Stimulated activated CD8-positive, alpha-beta memory T cell treated with anti-CD3 and anti-CD28 coated beads, Interleukin-7, amount 100 ng/mL, for 4 hours (primary cell): Measurements from ENCODE around the gene MITF.
A peak's percentile ranks its signal among the peaks of the same experiment; 100 is the strongest.

Experiments used
- DNase-seq, 2 donors: peaks; one replicate each; pipeline ENCODE4 v3.0.0-alpha.2; 2020; ENCODE audit warnings: low read depth in 2 of 2

MITF gene, protein sequence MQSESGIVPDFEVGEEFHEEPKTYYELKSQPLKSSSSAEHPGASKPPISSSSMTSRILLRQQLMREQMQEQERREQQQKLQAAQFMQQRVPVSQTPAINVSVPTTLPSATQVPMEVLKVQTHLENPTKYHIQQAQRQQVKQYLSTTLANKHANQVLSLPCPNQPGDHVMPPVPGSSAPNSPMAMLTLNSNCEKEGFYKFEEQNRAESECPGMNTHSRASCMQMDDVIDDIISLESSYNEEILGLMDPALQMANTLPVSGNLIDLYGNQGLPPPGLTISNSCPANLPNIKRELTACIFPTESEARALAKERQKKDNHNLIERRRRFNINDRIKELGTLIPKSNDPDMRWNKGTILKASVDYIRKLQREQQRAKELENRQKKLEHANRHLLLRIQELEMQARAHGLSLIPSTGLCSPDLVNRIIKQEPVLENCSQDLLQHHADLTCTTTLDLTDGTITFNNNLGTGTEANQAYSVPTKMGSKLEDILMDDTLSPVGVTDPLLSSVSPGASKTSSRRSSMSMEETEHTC

DNA sequence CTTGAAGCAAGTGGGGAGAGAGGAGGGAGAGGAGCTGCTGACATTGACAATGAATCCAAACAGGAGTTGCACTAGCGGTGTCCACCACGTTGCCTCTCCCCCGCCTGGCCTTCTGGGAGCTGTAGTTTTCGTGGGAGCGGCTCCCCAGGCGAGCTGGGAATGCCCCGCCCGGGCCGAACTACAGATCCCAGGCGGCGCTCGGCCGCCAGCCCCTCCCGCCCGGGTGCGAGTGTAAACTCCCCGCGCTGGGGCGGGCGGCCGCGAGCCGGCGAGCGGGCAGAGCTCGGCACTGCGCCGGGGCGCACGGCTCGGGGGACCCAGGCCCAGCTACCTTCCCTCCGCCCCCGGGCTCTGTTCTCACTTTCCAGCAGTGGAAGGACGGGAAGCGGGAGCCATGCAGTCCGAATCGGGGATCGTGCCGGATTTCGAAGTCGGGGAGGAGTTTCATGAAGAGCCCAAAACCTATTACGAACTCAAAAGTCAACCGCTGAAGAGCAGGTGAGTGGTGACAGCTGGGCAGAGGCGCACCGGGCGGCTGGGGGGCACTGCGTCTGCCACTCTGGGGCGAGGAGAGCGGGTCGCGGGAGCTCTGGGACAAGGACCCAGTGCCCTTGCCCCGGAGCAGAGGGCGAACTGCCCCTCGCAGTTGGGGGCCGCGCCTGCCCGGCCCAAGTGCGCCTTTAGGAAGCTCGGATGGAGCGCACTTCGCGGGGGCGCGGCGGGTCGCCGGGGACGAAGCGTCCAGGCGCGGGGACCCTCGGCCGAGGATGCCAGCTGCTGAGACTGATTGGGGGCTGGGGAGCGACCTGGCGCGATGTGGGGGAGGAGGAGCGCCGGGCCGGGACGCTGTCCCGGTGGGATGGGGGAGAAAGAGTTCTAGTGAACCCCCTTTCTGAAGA lies at the start of gene MITF:
Gene MITF, plus strand, starts transcription at position 261 of the 899 bp plus-strand sequence. Its CDS starts 134 bp downstream, at position 395.
- peak in 1 of 2 donors; percentile 13 for DNase-seq

DNA sequence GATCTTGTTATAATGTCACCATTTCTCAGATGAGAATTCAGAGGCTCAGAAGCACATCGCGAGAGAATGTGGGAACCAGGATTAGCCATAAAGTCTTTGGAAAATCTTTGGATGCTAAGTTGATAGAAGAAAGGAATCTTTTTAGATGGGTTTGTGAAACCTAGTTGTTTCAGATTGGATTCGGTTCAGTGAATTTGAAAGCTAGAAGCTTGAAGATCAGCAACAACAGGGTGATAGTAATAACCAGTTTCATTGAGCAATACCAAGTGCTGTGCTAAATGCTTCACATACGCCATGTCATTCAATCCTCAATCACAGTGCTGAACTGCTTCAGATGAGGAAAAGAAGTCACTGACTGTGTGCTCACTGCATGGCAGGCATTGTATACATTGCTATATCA lies 47.4 kb upstream of the MITF start:
- no peak for DNase-seq

DNA sequence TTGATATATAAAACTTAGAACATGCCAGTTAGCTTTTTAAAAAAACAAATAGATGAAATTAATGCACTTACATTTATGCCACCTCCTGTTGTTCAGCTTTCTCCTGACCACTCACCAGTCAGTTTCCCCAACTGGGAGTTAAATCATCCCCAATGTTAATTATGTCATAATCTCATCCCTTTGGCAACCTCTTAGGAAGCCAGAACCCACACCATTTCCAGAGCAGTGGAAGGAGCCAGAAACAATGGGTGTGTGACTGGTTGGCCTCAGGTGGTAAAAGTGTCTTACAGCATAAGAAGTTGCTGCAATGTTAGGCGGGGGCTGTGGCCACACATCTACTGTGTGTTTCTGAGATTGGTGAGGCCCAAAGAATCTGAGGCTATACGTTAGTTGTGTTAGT lies 46.5 kb upstream of the MITF start:
- DNase-seq = no peak

GRCh38 chr3:69695443-69695842 lies 43.8 kb upstream of the MITF start:
- DNase-seq = no peak

- no peak for DNase-seq
Measured at GRCh38 chr3:69695933-69696332, 43.3 kb upstream of the MITF start.

DNA sequence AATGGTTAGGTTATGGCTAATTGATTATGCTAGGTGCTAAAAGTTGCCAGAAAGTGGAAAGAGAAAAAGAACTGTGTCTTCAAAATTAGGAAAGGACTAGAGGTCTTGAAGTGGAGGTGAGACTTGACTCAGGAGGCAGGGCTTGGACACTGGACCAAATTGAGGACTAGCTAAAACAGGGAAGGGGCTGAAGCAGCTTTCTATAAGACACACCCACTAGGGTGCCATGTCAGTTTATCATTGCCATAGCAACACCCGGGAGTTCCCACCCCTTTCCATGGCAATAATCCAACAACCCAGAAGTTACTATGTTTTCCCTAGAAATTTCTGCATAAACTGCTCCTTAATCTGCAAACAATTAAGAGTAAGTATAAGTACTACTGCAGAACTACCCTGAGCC lies 42.9 kb upstream of the MITF start:
- DNase-seq = no peak

DNA sequence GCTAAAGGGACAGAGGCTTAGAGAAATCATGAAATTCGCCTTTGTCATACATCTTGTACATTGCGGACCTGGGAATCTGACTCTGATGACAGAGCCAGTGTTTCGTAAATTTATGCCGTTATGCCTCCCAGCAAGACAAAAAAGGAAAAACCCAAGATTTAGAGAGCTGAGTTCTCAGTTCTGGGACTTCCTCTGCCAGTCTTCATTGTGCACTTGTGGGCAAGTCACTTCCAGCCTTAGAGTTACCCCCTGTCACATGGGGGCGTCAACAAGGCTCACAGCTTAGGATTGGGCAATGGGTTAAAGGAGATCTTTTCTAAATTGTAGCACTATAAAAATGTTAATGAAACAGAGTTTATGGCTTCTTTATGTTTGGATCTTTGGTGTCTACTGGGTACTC lies 41.9 kb upstream of the MITF start:
- DNase-seq = no peak

- no peak for DNase-seq
Measured at GRCh38 chr3:69698728-69699127, 40.5 kb upstream of the MITF start.

DNA sequence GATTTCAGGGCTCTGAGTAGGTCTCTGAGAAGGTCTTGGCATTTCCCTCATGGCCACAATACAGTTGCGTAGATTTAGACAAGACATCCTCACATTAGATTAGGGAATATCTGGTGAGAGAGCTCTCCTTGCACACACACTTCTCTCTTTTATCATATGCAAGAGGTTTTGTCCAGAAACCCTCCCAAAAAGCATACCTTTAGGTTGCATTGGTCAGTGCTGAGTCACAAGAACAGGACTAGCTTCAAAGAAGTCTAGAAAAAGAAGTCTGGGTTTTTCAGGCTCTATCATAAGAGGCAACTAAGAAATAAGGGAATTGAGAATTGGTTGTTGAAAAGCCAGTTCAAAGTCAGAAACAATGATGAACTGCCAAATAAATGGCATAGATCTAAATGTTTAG lies 40.1 kb upstream of the MITF start:
- no peak for DNase-seq

DNA sequence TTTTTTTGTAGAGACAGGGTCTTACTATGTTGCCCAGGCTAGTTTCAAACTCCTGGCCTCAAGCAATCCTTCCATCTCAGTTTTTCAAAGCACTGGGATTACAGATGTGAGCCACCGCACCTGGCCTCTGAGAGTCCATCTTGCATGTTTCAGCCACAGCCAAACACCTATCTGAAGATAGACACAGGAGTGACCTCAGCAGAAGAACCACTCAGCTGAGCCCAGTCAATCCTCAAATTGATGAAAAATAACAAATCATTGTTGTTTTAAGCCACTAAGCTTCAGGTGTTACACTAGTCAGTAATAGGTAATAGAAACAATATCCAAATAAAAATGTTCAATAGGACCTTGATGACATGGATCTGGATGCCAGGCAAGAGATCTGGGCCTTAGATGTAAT lies 38.3 kb upstream of the MITF start:
- no peak for DNase-seq

GRCh38 chr3:69710153-69710977 lies 28.9 kb upstream of the MITF start:
- no peak for DNase-seq

DNA sequence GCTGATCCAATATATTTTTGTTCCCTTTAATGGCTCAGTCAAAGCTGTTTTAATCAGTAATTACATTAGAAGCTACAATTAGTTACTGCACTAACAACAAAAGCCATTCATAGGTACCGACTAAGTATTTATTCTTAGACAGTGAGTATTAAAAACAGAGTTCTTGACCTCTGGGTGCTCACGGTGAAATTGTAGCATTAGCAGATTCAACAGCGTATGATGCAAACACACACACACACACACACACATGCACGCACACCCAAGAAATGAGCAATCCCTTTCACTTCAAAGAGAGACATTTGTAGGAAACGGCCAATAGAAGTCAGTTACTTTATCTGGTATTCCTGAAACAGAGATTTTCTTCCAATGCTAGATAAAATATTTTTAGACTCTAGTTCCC lies 27.0 kb upstream of the MITF start:
- DNase-seq = no peak

- DNase-seq = no peak
Measured at GRCh38 chr3:69712933-69713332, 26.3 kb upstream of the MITF start.

- no peak for DNase-seq
Measured at GRCh38 chr3:69715204-69715603, 24.1 kb upstream of the MITF start.

- no peak for DNase-seq
Measured at GRCh38 chr3:69716119-69716518, 23.1 kb upstream of the MITF start.

GRCh38 chr3:69718866-69719586 lies 20.2 kb upstream of the MITF start:
- DNase-seq = no peak

DNA sequence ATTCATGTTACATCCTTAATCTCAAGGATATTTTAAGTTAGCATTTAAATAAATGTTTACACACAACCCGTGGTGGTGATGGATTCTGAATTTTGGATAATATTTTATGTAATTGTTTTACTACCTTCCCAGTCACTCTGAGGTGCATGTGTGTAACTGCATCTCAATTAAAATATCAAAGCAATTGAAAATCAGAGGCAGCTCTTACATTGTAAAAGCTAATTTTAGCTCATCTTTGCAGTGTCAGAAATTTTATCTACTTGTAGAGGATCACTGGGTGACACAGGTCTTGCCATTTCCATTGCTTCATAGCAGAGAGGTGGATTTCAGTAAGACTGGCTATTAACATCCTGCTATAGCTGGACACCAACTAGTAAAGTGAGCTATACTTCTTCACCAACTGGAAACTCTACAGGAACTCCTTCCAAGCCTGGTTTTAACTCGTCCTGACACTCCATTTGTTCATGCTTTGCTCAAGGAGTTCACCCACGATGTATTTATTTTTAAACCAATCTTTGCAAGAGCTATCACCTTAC lies 19.6 kb upstream of the MITF start:
- DNase-seq = no peak

DNA sequence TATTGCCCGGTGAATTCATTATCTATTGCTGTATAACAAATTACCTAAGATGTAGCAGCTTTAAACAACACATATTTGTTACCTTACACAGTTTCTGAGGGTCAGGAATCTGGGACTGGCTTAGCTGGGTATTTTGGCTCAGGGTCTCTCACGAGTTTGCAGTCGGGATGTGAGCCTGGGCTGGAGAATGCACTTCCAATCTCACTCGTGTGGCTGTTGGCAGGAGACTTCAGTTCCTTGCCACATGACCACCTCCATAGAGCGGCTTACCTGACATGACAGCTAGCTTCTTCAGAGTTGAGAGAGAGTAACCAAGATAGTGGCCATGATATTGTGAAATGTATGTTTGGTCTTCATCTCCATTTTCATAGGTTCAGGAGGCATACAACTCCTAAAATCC lies 18.4 kb upstream of the MITF start:
- DNase-seq = no peak

DNA sequence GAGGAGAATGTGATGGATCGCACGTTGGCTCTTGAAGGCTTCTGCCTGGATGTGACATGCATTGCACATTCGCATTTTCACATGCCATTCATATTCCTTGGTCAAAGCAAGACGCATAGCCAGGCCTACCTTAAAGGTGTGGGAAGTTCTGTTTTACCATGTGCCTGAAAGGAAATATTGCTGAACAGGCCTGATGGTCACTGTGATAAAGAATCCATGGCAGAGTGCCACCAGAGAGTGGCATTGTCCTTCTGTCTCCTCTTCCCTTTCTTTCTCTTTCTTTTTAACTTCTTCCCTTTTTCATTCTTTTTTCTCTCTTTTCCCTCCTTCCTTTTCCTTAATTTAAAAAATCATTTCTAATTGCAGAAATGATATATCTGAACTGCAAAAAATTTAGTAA lies 15.9 kb upstream of the MITF start:
- no peak for DNase-seq

GRCh38 chr3:69724722-69725435 lies 14.4 kb upstream of the MITF start:
- DNase-seq = no peak
